Epidermal melanocyte (primary cell): ENCODE measurements around the gene GJB2.

Experiments used
- DNase-seq: peaks from one replicate; pipeline ENCODE4 v3.0.0; 2011; ENCODE audit warnings: low spot score; ENCODE audit not compliant: insufficient read length

GJB2 gene

GRCh38 chr13:20192158-20192835 lies 441 bp downstream of the GJB2 start:
- no peak for DNase-seq

GRCh38 chr13:20191311-20192157 lies 1.2 kb downstream of the GJB2 start:
- no peak for DNase-seq

DNA sequence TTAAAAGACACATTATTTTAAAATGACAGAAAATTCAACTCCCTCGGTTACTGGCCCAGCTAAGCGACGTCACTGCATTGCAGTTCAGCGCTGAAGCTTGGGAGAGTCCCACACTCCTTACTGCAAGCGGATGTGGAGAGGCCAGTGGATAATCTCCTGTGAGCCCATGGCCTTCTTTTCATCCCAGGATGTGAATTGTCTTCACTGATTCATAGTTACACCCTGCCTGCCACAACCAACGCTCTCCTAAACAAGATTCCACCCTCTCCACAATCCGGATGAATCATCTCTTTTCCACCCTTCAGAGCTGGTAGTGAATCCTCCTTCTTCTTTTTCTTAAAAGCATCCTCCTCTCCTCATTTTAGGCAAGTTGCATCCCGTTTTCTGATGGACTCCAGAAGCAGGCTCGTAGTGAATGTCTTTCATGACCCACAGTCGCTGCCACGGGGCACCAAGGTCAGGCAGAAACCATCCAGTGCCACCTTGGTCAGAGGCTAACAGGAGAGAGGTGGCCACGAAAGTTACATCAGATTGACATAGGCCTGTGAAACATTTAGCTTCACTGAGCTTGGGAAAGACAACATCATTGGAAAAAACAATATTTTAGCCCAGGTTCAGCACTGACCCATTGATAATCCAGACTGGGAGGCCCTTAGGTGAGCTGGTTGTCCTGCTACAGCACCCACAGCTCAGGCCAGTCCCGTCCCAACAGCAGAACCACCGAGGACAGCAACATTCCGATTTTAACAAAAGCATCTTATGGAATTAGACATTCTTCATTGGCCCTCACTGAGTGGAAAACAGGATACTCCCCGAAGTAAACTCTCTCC lies 2.0 kb downstream of the GJB2 start:
- no peak for DNase-seq

GRCh38 chr13:20190076-20190475 lies 2.7 kb downstream of the GJB2 start:
- DNase-seq, result no peak

GRCh38 chr13:20188667-20189553 lies 3.8 kb downstream of the GJB2 start:
- DNase-seq, result no peak

DNA sequence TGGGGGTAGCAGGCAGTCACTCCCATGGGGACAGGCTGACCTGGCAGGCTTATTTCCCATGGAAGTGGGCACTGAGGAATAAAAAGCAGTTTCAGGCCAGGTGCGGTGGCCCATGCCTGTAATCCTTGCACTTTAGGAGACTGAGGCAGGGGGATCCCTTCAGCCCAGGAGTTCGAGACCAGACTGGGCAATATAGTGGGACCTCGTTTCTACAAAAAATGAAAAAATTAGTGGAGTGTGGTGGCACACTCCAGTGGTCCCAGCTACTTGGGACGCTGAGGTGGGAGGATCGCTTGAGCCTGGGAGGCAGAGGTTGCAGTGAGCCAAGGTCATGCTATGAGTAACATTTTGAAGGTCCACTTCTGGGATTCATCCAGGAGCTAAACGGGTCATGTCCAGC lies 6.0 kb downstream of the GJB2 start:
- DNase-seq, result no peak

GRCh38 chr13:20185366-20186056 lies 7.2 kb downstream of the GJB2 start:
- DNase-seq, result no peak

DNA sequence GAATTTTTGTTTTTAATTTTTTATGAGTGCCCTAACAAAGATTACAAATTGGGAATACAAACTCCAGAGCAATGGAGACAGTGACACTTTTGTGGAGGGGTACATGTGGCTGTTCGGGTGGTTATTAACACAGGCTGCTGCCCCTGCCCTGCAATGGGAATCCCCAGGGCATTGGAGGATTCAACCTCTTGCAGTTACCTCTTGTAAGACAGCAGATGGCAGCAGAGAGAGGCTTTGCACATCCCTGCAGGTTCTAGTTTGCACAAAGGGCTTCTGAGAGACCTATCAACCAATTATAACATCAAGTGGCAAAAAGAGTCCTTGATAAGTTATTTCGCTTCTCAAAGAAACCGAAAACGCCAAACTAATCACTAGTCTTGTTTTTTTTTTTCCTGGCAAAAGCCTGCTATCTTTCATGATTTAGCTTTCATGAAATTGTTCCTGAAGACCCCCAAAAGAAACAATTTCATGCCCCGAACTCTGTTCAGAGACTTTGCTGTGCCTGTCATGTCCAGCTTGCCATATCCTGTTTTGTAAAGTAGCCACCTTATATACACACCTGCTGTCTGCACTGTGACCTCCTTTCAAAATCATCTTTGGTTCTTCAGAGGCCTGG lies 10.4 kb downstream of the GJB2 start:
- DNase-seq, result peak; percentile 85

DNA sequence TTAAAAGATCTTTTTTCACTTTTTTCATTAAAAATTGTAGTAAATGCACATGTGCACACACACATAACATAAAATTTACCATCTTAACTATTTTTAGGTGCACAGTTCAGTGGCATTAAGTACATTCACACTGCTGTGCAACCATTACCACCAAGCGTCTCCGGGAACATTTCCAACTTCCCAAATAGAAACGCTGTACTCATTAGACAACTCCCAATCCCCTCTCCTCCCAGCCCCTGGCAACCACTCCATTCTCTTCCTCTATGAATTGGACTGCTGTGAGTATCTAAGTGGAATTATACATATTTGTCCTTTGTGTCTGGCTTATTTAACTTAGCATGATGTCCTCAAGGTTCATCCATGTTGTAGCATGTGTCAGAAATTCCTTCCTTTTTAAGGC lies 11.6 kb downstream of the GJB2 start:
- no peak for DNase-seq

- no peak for DNase-seq
Measured at GRCh38 chr13:20178156-20178555, 14.6 kb downstream of the GJB2 start.

- DNase-seq, result no peak
Measured at GRCh38 chr13:20177049-20177831, 15.5 kb downstream of the GJB2 start.

GRCh38 chr13:20175907-20176652 lies 16.7 kb downstream of the GJB2 start:
- DNase-seq, result no peak

GRCh38 chr13:20175406-20175794 lies 17.3 kb downstream of the GJB2 start:
- DNase-seq, result no peak

GRCh38 chr13:20174656-20175405 lies 17.9 kb downstream of the GJB2 start:
- DNase-seq, result no peak

- no peak for DNase-seq
Measured at GRCh38 chr13:20173116-20173746, 19.5 kb downstream of the GJB2 start.

- DNase-seq, result no peak
Measured at GRCh38 chr13:20171364-20171763, 21.4 kb downstream of the GJB2 start.

- no peak for DNase-seq
Measured at GRCh38 chr13:20170921-20171320, 21.8 kb downstream of the GJB2 start.
